GM18951 (cell line): ENCODE data around the gene GLB1L2.

Source experiments
- POLR2A ChIP-seq: IDR thresholded peaks from 4 replicates; pipeline ENCODE4 v1.6.1; 2011; ENCODE audit warnings: mild to moderate bottlenecking; ENCODE audit not compliant: insufficient read length, insufficient read depth; ENCODE audit errors: extremely low read depth
- in situ Hi-C: fragments of 300-500 bp; cut with MboI; formaldehyde crosslinking; loops from one replicate; pipeline ENCODE4 v1.12.0; 2022; ENCODE audit warnings: low sequenced_read_pairs, mixed read lengths, inconsistent platforms; ENCODE audit not compliant: unreplicated experiment

Gene GLB1L2

GRCh38 chr11:134407923-134408322 is 76.1 kb downstream of the GLB1L2 start:
- TF ChIP-seq POLR2A: no peak
- in situ Hi-C loops: no loop called here

GRCh38 chr11:134409552-134410429 is 78.0 kb downstream of the GLB1L2 start:
- in situ Hi-C loops: no loop called here

GRCh38 chr11:134410766-134411165 is 79.0 kb downstream of the GLB1L2 start:
- TF ChIP-seq POLR2A: no peak
- in situ Hi-C loops: no loop called here

More at GRCh38 chr11:134409552-134410429, 78.0 kb downstream of the GLB1L2 start:
- no peak for TF ChIP-seq POLR2A

- TF ChIP-seq POLR2A: no peak
- in situ Hi-C loops: no loop called here
Observed at GRCh38 chr11:134412203-134413042, 80.6 kb downstream of the GLB1L2 start, which contains the start of gene B3GAT1. TSS of gene B3GAT1 (minus strand) at chr11:134412242. CDS start at chr11:134387659, 24,583 bp downstream.

- in situ Hi-C loops: no loop called here
- no peak for TF ChIP-seq POLR2A
Observed at GRCh38 chr11:134413043-134413825, 81.4 kb downstream of the GLB1L2 start.

GRCh38 chr11:134413826-134414731 is 82.3 kb downstream of the GLB1L2 start:
- in situ Hi-C loops: no loop called here
- no peak for TF ChIP-seq POLR2A

- in situ Hi-C loops: no loop called here
- no peak for TF ChIP-seq POLR2A
Observed at GRCh38 chr11:134414766-134415765, 83.3 kb downstream of the GLB1L2 start.

GRCh38 chr11:134416726-134417125 is 84.9 kb downstream of the GLB1L2 start:
- in situ Hi-C loops: no loop called here
- TF ChIP-seq POLR2A: no peak

- in situ Hi-C loops: no loop called here
Observed at GRCh38 chr11:134417871-134418840, 86.4 kb downstream of the GLB1L2 start.

GRCh38 chr11:134423106-134423505 is 91.3 kb downstream of the GLB1L2 start:
- no peak for TF ChIP-seq POLR2A
- in situ Hi-C loops: no loop called here

More at GRCh38 chr11:134417871-134418840, 86.4 kb downstream of the GLB1L2 start:
- TF ChIP-seq POLR2A: no peak
